ENCODE results near the gene CDR2. TPM values are rescaled to one million over a fixed set of nuclear protein-coding genes. Genes with fewer than 3 reads are reported as not detected.
"Not testable (repeated sequence)": the region's sequence is repeated elsewhere in the genome, so short reads cannot be mapped to it uniquely, and the experiment has no call there.

CDR2 gene
- total RNA-seq, 1 donor from 2014 or later: 19.8 TPM

GRCh38 chr16:22375117-22375962 is 921 bp upstream of the CDR2 start:
- DNase-seq: no peak

- DNase-seq: no peak
Observed at GRCh38 chr16:22373662-22374310, 633 bp downstream of the CDR2 start.

GRCh38 chr16:22372882-22373661 is 1.3 kb downstream of the CDR2 start:
- no peak for DNase-seq

DNA sequence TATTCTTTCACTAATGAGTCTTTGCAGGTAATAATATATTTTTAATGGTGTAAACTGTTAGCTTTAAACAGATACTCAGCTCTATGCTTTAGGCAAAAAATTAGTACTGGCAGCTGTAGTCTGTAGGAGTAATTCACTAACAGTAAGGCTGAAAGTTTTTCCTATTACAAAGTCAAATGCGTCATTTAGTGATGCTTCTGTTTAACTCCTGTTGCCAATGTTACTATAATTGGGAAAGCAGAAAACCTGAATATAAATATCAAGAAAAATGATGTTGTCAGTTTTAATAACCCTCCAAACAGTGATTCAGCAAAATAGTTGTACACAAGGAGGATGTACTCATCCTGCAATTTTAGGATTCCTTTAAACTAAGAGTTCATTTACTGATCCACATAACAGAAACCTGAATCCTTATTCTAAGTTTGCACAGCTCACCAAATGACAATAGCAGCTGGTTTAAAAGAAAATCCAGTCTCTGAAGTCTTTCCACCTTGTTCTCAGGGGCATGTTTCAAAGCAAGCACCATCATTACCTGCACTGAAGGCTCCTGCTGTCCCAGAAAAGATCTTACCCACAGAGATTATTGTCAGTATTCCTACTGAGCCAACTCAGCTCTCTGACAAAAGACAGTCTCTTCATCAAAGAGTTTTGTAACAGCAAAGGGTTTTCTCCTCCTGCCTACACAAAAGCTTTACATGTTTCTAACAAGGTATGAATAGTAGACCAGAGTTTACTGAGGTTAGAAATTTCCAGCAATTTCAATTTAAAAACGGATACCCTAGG is 4.2 kb downstream of the CDR2 start:
- DNase-seq: no peak

DNA sequence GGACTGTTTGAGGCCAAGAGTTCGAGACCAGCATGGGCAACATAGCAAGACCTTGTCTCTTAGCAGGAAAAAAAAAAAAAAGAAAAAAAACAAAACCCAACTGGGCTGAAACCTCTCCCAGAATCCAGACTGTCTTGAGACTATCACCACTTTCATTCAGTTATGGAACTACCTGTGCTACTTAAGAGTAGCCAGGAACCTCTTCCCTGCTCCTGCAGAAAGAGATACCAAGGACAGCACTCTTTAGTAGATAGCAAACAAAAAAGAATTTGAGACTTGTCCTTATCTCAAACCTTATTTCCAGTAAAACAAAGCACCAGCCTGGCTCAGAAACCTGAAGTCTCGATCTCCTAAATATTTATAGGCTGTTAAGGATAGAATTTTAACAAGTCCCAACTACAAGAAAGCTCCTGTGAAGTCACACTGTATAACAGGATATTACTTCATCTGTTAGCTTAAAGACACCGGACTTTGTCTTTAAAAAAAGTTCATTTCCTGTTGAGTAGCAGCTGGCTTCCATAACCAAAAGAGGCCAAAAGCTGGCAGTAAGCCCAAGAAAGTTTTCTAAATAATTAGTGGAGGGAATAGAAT is 5.1 kb downstream of the CDR2 start:
- peak; percentile 40 for DNase-seq

DNA sequence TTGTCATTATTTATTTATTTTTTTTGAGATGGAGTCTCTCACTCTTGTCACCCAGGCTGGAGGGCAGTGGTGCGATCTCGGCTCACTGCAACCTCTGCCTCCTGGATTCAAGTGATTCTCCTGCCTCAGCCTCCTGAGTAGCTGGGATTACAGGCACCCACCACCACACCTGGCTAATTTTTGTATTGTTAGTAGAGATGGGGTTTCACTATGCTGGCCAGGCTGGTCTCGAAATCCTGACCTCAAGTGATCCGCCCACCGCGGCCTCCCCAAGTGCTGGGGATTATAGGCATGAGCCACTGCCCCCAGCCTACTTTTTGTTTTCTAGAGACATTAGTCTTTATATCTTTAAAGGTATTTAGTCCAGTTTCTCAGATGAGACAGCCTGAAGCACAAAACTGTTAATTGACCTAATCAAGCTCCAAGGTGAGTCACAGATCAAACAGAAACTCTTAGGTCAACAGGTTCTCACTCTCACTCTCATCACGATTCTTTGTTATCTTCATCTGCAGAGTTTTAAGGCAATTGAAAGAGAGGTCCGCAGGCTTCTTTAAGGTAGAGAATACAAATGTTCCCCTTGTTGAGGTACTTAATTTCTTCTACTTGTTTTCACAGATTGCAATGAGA is 6.1 kb downstream of the CDR2 start:
- DNase-seq: not testable (repeated sequence)

GRCh38 chr16:22366889-22367288 is 7.5 kb downstream of the CDR2 start:
- DNase-seq: no peak

- DNase-seq: no peak
Observed at GRCh38 chr16:22366371-22366770, 8.0 kb downstream of the CDR2 start.

DNA sequence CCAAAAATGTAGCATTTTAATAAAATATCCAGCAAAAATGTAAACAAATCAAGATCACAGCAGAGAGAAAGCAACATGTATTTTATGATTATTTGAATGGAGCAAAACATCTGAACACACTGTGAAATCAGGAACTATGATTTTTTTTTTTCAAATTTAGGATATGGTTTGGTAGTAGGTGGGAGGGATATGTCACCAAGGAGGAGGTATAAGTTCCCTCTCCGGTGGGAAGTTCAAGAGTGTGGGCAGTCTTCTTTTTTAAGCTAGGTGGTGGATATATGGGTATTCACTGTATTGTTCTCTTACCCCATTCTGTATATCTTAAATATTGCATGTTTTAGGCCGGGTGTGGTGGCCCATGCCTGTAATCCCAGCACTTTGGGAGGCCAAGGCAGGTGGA is 10.2 kb downstream of the CDR2 start:
- no peak for DNase-seq

- no peak for DNase-seq
Observed at GRCh38 chr16:22360963-22361659, 13.3 kb downstream of the CDR2 start.

DNA sequence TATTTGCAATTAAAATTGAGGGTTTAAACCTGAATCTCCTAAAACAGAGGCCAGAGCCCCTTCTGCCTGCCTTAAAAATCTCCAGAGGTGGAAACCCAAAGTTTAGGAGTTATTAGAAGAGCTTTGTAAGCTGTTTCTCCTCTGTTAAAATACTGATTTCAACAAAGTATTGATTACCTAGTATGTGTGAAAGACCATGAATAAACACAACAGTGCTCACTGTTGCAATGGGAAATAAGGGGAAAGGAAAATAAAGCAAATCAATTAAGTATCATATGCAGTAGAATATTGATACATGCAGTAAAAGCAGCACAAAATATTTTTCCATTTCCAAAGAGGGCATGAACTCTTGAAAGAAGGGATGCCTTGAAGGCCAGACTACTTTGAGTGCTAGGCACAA is 14.7 kb downstream of the CDR2 start:
- no peak for DNase-seq

DNA sequence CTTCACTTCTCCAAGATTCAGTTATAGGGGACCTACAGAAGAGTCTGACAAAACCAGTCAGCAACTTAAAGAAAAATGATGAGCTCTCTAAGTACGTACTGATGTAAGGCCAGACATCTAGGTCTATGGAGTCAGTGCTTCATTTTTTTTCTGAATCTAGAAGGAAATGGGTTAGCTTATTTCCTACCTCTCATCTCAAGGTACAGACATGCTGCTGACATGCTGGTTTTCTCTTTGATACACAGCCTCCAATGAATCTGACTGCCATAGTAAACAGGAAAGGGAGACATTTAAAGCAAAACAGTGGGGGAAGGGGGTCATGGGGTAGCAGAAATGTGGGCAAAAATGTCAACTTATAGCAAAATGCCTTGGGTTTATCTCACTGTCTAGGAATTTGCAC is 16.4 kb downstream of the CDR2 start:
- DNase-seq: no peak

DNA sequence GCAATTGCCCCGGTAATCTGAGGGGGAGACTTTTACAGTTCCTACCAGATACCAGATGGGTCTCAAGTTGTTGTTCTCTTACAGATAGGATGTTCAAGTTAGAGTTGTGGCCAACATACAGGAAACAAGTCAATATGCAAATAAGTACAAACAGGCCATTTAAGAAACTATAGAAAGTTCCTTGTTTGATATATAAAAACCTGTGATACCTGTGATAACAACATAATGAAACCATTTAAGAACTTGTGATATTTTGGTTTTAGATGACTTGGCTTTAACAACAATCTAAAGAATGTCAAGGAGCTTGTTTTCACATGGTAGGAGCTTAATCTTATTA is 16.8 kb downstream of the CDR2 start:
- DNase-seq: no peak

- no peak for DNase-seq
Observed at GRCh38 chr16:22356930-22357634, 17.3 kb downstream of the CDR2 start.

- no peak for DNase-seq
Observed at GRCh38 chr16:22355487-22355908, 18.9 kb downstream of the CDR2 start.

GRCh38 chr16:22353933-22354541 is 20.4 kb downstream of the CDR2 start:
- no peak for DNase-seq

DNA sequence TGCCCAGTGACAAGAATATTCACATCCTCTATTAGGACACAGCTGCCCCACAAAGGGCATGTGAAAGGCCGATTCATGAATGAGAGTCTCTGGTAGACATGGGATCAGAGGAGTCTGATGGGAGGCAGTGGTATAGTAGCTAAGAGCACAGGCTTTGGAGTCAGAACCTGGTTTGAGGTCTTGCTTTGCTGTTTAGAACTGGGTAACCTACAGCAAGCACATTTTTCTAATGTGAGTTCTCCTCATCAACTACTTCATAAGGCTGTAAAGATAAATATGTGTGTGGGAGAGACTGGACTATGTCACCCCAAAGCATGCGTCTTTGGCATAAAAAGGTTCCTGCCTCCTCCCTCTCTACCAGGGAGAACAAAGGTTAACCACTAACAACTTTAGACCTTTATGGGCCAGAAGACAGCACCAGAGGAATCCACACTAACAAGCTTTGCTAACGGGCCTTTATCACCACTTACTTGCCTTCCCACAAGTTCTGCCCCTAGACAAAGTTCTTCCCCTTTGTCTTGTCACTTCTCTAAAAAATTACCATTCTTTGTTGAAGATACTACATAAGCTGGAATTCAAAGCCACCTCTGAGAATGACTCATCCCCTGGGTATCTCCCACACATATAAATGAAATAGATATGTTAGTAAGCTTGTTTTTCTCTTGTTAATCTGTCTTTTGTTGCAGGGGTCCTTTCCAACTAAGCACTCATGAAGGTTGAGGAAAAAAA is 21.1 kb downstream of the CDR2 start:
- no peak for DNase-seq

- DNase-seq: no peak
Observed at GRCh38 chr16:22352723-22353122, 21.7 kb downstream of the CDR2 start.

DNA sequence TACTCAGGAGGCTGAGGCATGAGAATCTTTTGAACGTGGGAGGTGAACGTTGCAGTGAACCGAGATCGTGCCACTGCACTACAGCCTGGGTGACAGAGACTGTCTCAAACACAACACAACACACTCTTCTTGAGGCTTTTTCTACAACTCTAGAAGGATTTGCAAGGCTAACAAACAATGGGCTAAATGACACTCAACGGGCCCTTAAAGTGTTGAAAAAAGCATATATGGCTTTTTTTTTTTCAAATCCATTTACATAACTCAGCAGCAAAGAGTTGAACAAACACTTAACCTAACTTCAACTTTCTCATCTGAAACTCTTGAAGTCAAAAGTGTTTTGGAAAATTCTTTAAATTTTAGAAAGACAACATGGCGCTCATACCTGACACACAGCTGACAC is 22.3 kb downstream of the CDR2 start:
- DNase-seq: no peak

All from skin of body (tissue), 2 donors.